Panc1 (cell line): ENCODE data around the gene TSHR. TPM values are rescaled to one million over a fixed set of nuclear protein-coding genes. Genes with fewer than 3 reads are reported as not detected.

Experiments
- ATAC-seq: fragments of 200-7000 bp; cut with Tn5 transposase; 2 replicates; pipeline ENCODE4 v1.9.1; 2020; ENCODE audit warnings: mild to moderate bottlenecking, moderate library complexity
- BruUV-seq: library from RNA; stranded (reverse); fragments of 400-500 nt; replicated peaks from 2 replicates; lab custom pipeline; 2021; lab: Mats Ljungman, UMichigan
- CTCF ChIA-PET: fragments of 300-600 bp; sonication (Branson Sonifier 250); formaldehyde crosslinking; loops from one replicate; lab custom pipeline; 2022; ENCODE audit warnings: antibody characterized with exemption; lab: Charles Lee
- POLR2A ChIA-PET: fragments of 300-600 bp; sonication (Branson Sonifier 250); formaldehyde crosslinking; loops from one replicate; lab custom pipeline; 2022; ENCODE audit warnings: antibody characterized with exemption; lab: Charles Lee
- DNase-seq: peaks from one replicate; pipeline ENCODE4 v3.0.0-alpha.2; 2010; ENCODE audit warnings: low read depth, low spot score
- H3K27ac ChIP-seq: 2 replicates; pipeline ENCODE4 v1.5.1; 2011; ENCODE audit warnings: mild to moderate bottlenecking, low read length, inconsistent platforms
- H3K27me3 ChIP-seq: fragments of 200-500 bp; sonication (Bioruptor generic); 2 replicates; pipeline ENCODE4 v1.6.0; 2014; ENCODE audit warnings: low read length, inconsistent platforms; ENCODE audit not compliant: control insufficient read depth, insufficient read depth
- H3K36me3 ChIP-seq: fragments of 200-500 bp; sonication (Bioruptor generic); 2 replicates; pipeline ENCODE4 v1.5.1; 2014; ENCODE audit warnings: inconsistent platforms, mild to moderate bottlenecking, low read length, moderate library complexity; ENCODE audit not compliant: control insufficient read depth, insufficient read depth
- H3K4me1 ChIP-seq: 2 replicates; pipeline ENCODE4 v1.5.1; 2011; ENCODE audit warnings: inconsistent platforms, mild to moderate bottlenecking, low read length, moderate library complexity; ENCODE audit not compliant: control insufficient read depth, insufficient read depth
- H3K4me3 ChIP-seq, 2 experiments: 2 replicates each; pipeline ENCODE4 v1.5.1; 2011 to 2012; ENCODE audit warnings: low read depth in 2 of 2, low read length in 2 of 2, mild to moderate bottlenecking in 2 of 2, inconsistent platforms in 1 of 2, moderate library complexity in 1 of 2
- H3K9me3 ChIP-seq: fragments of 200-500 bp; sonication (Bioruptor generic); 2 replicates; pipeline ENCODE4 v1.5.1; 2014; ENCODE audit warnings: low read depth, mild to moderate bottlenecking, inconsistent platforms, low read length, moderate library complexity; ENCODE audit not compliant: control insufficient read depth, insufficient read depth
- POLR2AphosphoS5 ChIP-seq: IDR thresholded peaks from 2 replicates; pipeline ENCODE4 v1.6.1; 2012; ENCODE audit warnings: mild to moderate bottlenecking, low read depth, low read length, moderate library complexity
- REST ChIP-seq, 2 experiments: IDR thresholded peaks; 2 replicates each; pipeline ENCODE4 v1.6.1; 2011 to 2012; ENCODE audit warnings: low read depth in 2 of 2, control low read depth in 1 of 2, low read length in 1 of 2, mild to moderate bottlenecking in 1 of 2, moderate library complexity in 1 of 2; ENCODE audit not compliant: insufficient read depth in 1 of 2
- SIN3A ChIP-seq: IDR thresholded peaks from 2 replicates; pipeline ENCODE4 v1.6.1; 2012; ENCODE audit warnings: low read depth, mild to moderate bottlenecking, low read length, moderate library complexity, borderline replicate concordance; ENCODE audit not compliant: insufficient read depth
- TCF7L2 ChIP-seq: IDR thresholded peaks from 2 replicates; pipeline ENCODE4 v1.6.1; 2011; ENCODE audit warnings: mild to moderate bottlenecking, low read depth, low read length, inconsistent platforms
- in situ Hi-C: cut with HindIII; loops from 2 replicates; pipeline ENCODE4 v1.10.0; 2016; ENCODE audit warnings: low sequenced_read_pairs, low pct_unique_long_range_greater_than_20kb
- intact Hi-C: fragments of 100-400 bp; cut with micrococcal nuclease; formaldehyde crosslinking; loops from one replicate; pipeline ENCODE4 v1.10.0; 2022; ENCODE audit not compliant: unreplicated experiment
- total RNA-seq: library from RNA; stranded (reverse); gene quantifications from one replicate; pipeline ENCODE4 v1.2.1, GENCODE V29; 2021; ENCODE audit not compliant: unreplicated experiment
- TF ChIP-seq, protein P1 (sequence below): fragments of 450-650 bp; IDR thresholded peaks from 2 replicates; pipeline ENCODE4 v1.5.1; 2017; ENCODE audit warnings: mild to moderate bottlenecking

Gene TSHR
- total RNA-seq, 1 experiment from 2014 or later = not detected

- Histone ChIP-seq H3K27ac (no peak overlapping the region), H3K36me3 (no peaks in the 10 kb centered on the region), H3K4me1 (no peaks in the 10 kb centered on the region), H3K27me3 (no peaks in the 10 kb centered on the region), H3K9me3 (no peaks in the 10 kb centered on the region), H3K4me3 (no peak overlapping the region)
- POLR2A ChIA-PET = no interaction called here
- in situ Hi-C loops = no loop called here
- ATAC-seq (no peak), DNase-seq (no peak)
- intact Hi-C loops = no loop called here
- no TSS peak for BruUV-seq
- CTCF ChIA-PET = no interaction called here
- TF ChIP-seq, protein P1, sequence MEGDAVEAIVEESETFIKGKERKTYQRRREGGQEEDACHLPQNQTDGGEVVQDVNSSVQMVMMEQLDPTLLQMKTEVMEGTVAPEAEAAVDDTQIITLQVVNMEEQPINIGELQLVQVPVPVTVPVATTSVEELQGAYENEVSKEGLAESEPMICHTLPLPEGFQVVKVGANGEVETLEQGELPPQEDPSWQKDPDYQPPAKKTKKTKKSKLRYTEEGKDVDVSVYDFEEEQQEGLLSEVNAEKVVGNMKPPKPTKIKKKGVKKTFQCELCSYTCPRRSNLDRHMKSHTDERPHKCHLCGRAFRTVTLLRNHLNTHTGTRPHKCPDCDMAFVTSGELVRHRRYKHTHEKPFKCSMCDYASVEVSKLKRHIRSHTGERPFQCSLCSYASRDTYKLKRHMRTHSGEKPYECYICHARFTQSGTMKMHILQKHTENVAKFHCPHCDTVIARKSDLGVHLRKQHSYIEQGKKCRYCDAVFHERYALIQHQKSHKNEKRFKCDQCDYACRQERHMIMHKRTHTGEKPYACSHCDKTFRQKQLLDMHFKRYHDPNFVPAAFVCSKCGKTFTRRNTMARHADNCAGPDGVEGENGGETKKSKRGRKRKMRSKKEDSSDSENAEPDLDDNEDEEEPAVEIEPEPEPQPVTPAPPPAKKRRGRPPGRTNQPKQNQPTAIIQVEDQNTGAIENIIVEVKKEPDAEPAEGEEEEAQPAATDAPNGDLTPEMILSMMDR = no peak
- no peak for TF ChIP-seq POLR2AphosphoS5
- no peak for TF ChIP-seq TCF7L2
- TF ChIP-seq SIN3A = no peak
- no peak for TF ChIP-seq REST (IDR thresholded peaks at IDR 0.05; ENCODE audit: insufficient read depth in 1 of 2, low read depth in 2 of 2, low read length in 1 of 2)
Observed at GRCh38 chr14:81096656-81097055, 141.2 kb downstream of the TSHR start.

DNA sequence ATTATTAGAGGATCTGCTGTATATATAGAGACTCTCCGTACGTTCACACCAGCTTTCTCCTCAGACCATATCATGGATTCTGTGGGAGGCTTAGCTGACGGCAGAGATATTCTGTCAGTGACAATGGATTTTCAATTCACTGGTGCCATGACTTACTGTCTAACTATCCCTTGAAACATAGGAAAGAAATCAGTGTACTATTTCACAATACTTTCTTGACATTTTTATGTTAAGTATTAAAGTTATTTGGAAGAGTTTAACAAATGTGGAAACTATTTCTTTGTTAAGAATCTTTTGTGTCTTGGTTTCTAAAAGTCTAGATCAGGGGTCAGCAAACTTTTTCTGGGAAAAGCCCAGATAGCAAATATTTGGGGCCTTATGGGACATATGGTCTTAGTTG is 146.8 kb downstream of the TSHR start:
- Histone ChIP-seq H3K9me3 (no peaks in the 10 kb centered on the region), H3K4me1 (no peaks in the 10 kb centered on the region), H3K27me3 (no peaks in the 10 kb centered on the region), H3K4me3 (no peak overlapping the region), H3K36me3 (no peaks in the 10 kb centered on the region), H3K27ac (no peak overlapping the region)
- no peak for TF ChIP-seq TCF7L2
- ATAC-seq = no peak
- no peak for DNase-seq
- BruUV-seq = no TSS peak
- ChIA-PET CTCF (no interaction called here), POLR2A (no interaction called here)
- in situ Hi-C loops (no loop called here), intact Hi-C loops (no loop called here)

DNA sequence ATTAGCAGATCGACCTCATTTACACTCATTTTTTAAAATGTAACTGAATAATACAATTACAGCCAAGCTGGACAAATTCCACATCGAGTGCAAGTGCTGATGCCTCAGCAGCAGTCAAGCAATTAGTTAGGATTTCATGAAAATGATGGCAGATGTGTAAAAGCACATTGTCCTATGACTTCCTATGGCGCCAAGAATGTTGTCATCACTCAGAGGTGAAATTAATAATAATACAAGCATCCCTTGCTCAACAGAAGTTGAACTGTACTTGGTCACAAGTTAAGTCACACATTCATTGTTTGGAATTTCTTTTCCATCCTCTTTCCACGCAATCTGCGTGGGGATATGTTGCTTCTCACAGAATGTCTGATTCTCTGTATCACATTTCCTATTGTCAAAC is 148.0 kb downstream of the TSHR start:
- ATAC-seq (no peak), DNase-seq (no peak)
- intact Hi-C loops (no loop called here), in situ Hi-C loops (no loop called here)
- Histone ChIP-seq H3K9me3 (no peaks in the 10 kb centered on the region), H3K4me1 (no peaks in the 10 kb centered on the region), H3K27me3 (no peaks in the 10 kb centered on the region), H3K36me3 (no peaks in the 10 kb centered on the region), H3K4me3 (no peak overlapping the region), H3K27ac (no peak overlapping the region)
- BruUV-seq = no TSS peak
- ChIA-PET CTCF (no interaction called here), POLR2A (no interaction called here)
- TF ChIP-seq, protein P1 = no peak
- no peak for TF ChIP-seq POLR2AphosphoS5
- no peak for TF ChIP-seq REST (IDR thresholded peaks at IDR 0.05; ENCODE audit: insufficient read depth in 1 of 2, low read depth in 2 of 2, low read length in 1 of 2)
- TF ChIP-seq SIN3A = no peak
- TF ChIP-seq TCF7L2 = no peak
